Measurements from ENCODE around the gene ARPC5.

Gene ARPC5

GRCh38 chr1:183592733-183593132 is 42.9 kb downstream of the ARPC5 start:
- ATAC-seq: no peak
- TF ChIP-seq ZFP30 (CRISPR knock-in tag; IDR thresholded peaks at IDR 0.05) (no peak), TCF4 (CRISPR knock-in tag; IDR thresholded peaks at IDR 0.05; ENCODE audit: borderline replicate concordance) (no peak), BACH2 (CRISPR knock-in tag; IDR thresholded peaks at IDR 0.05; ENCODE audit: borderline replicate concordance) (no peak), GLIS3 (CRISPR knock-in tag; IDR thresholded peaks at IDR 0.05) (no peak), ZFP3 (CRISPR knock-in tag; IDR thresholded peaks at IDR 0.05) (no peak), CSRNP3 (CRISPR knock-in tag; IDR thresholded peaks at IDR 0.05) (no peak), PPARA (CRISPR knock-in tag; IDR thresholded peaks at IDR 0.05; ENCODE audit: borderline replicate concordance) (no peak), ZC3H10 (CRISPR knock-in tag; IDR thresholded peaks at IDR 0.05) (no peak), PATZ1 (CRISPR knock-in tag; IDR thresholded peaks at IDR 0.05; ENCODE audit: borderline replicate concordance) (no peak), RARB (CRISPR knock-in tag; IDR thresholded peaks at IDR 0.05) (no peak), ZNF8 (CRISPR knock-in tag; IDR thresholded peaks at IDR 0.05) (no peak), ZNF70 (CRISPR knock-in tag; IDR thresholded peaks at IDR 0.05) (no peak), POU6F1 (CRISPR knock-in tag; IDR thresholded peaks at IDR 0.05; ENCODE audit: borderline replicate concordance, low read depth) (no peak), SNAI2 (CRISPR knock-in tag; IDR thresholded peaks at IDR 0.05) (no peak), ZNF565 (CRISPR knock-in tag; conservative IDR thresholded peaks at IDR 0.05; ENCODE audit: low read depth) (no peak)

- ATAC-seq: peak; percentile 18; the same call in 1 of the 3 replicates
- TF ChIP-seq CSRNP3 (CRISPR knock-in tag; IDR thresholded peaks at IDR 0.05): no peak
- TF ChIP-seq ZFP30 (CRISPR knock-in tag; IDR thresholded peaks at IDR 0.05): no peak
- TF ChIP-seq TSHZ2 (CRISPR knock-in tag; IDR thresholded peaks at IDR 0.05): no peak
- no peak for TF ChIP-seq ARNTL (CRISPR knock-in tag; IDR thresholded peaks at IDR 0.05; ENCODE audit: borderline replicate concordance, low read depth)
- no peak for TF ChIP-seq ZFP3 (CRISPR knock-in tag; IDR thresholded peaks at IDR 0.05)
- no peak for TF ChIP-seq PATZ1 (CRISPR knock-in tag; IDR thresholded peaks at IDR 0.05; ENCODE audit: borderline replicate concordance)
- no peak for TF ChIP-seq TCF4 (CRISPR knock-in tag; IDR thresholded peaks at IDR 0.05; ENCODE audit: borderline replicate concordance)
- TF ChIP-seq POU6F1 (CRISPR knock-in tag; IDR thresholded peaks at IDR 0.05; ENCODE audit: borderline replicate concordance, low read depth): no peak
- TF ChIP-seq ESRRG (CRISPR knock-in tag; IDR thresholded peaks at IDR 0.05): no peak
- no peak for TF ChIP-seq ISL1 (CRISPR knock-in tag; IDR thresholded peaks at IDR 0.05)
- no peak for TF ChIP-seq ZNF8 (CRISPR knock-in tag; IDR thresholded peaks at IDR 0.05)
- no peak for TF ChIP-seq ZNF565 (CRISPR knock-in tag; conservative IDR thresholded peaks at IDR 0.05; ENCODE audit: low read depth)
- no peak for TF ChIP-seq SNAI2 (CRISPR knock-in tag; IDR thresholded peaks at IDR 0.05)
- no peak for TF ChIP-seq TOX (CRISPR knock-in tag; IDR thresholded peaks at IDR 0.05; ENCODE audit: borderline replicate concordance)
- TF ChIP-seq CSDC2 (CRISPR knock-in tag; IDR thresholded peaks at IDR 0.05): no peak
- TF ChIP-seq GLIS3 (CRISPR knock-in tag; IDR thresholded peaks at IDR 0.05): no peak
- TF ChIP-seq ZNF70 (CRISPR knock-in tag; IDR thresholded peaks at IDR 0.05): no peak
- TF ChIP-seq CREB5 (CRISPR knock-in tag; IDR thresholded peaks at IDR 0.05; ENCODE audit: low read depth): no peak
- no peak for TF ChIP-seq ZC3H10 (CRISPR knock-in tag; IDR thresholded peaks at IDR 0.05)
- no peak for TF ChIP-seq PPARA (CRISPR knock-in tag; IDR thresholded peaks at IDR 0.05; ENCODE audit: borderline replicate concordance)
Measured at GRCh38 chr1:183590244-183591191, 45.1 kb downstream of the ARPC5 start, which contains the start of gene NCF2. Gene NCF2, minus strand, starts transcription at chr1:183590459. Its CDS starts 130 bp downstream, at chr1:183590329.

All from SK-N-SH treated with all-trans-retinoic acid at 6 μM for 48 hours (cell line).